ENCODE data around the gene PRKCD.

Gene PRKCD

GRCh38 chr3:53166206-53166605 lies 5.2 kb downstream of the PRKCD start:
- H3K4me1 Mint-ChIP-seq = peaks cover 69% of the 10 kb centered on the region
- no peaks in the 10 kb centered on the region for H3K9me3 Mint-ChIP-seq
- no peaks in the 10 kb centered on the region for H3K27me3 Mint-ChIP-seq (ENCODE audit: low read depth, poor library complexity)
- no peak overlapping the region for H3K4me3 Mint-ChIP-seq
- no peak overlapping the region for H3K27ac Mint-ChIP-seq
- H3K36me3 Mint-ChIP-seq (ENCODE audit: low read depth) = no peaks in the 10 kb centered on the region
- no peak for DNase-seq
- no peak for TF ChIP-seq CTCF (IDR thresholded peaks at IDR 0.05)

- Mint-ChIP-seq H3K9me3 (no peaks in the 10 kb centered on the region), H3K27me3 (ENCODE audit: low read depth, poor library complexity) (no peaks in the 10 kb centered on the region), H3K4me3 (no peak overlapping the region), H3K36me3 (ENCODE audit: low read depth) (no peaks in the 10 kb centered on the region), H3K27ac (no peak overlapping the region), H3K4me1 (peaks cover 75% of the 10 kb centered on the region)
- TF ChIP-seq CTCF (IDR thresholded peaks at IDR 0.05) = no peak
- no peak for DNase-seq
Observed at GRCh38 chr3:53166781-53167291, 5.8 kb downstream of the PRKCD start.

GRCh38 chr3:53167418-53168174 lies 6.6 kb downstream of the PRKCD start:
- no peak for TF ChIP-seq CTCF (IDR thresholded peaks at IDR 0.05)
- H3K36me3 Mint-ChIP-seq (ENCODE audit: low read depth) = no peaks in the 10 kb centered on the region
- H3K4me1 Mint-ChIP-seq = peaks cover 78% of the 10 kb centered on the region
- H3K4me3 Mint-ChIP-seq = peak overlapping the region; percentile 21
- H3K9me3 Mint-ChIP-seq = no peaks in the 10 kb centered on the region
- H3K27me3 Mint-ChIP-seq (ENCODE audit: low read depth, poor library complexity) = no peaks in the 10 kb centered on the region
- peak overlapping the region; percentile 98 for H3K27ac Mint-ChIP-seq
- no peak for DNase-seq

- Mint-ChIP-seq H3K36me3 (ENCODE audit: low read depth) (no peaks in the 10 kb centered on the region), H3K27ac (peak overlapping the region; percentile 100)
- DNase-seq = no peak
Observed at GRCh38 chr3:53168175-53168923, 7.3 kb downstream of the PRKCD start.

GRCh38 chr3:53169045-53169831 lies 8.2 kb downstream of the PRKCD start:
- no peaks in the 10 kb centered on the region for H3K9me3 Mint-ChIP-seq
- no peaks in the 10 kb centered on the region for H3K27me3 Mint-ChIP-seq (ENCODE audit: low read depth, poor library complexity)
- no peak for TF ChIP-seq CTCF (IDR thresholded peaks at IDR 0.05)
- DNase-seq = peak; percentile 53
- peak overlapping the region; percentile 100 for H3K27ac Mint-ChIP-seq
- H3K4me3 Mint-ChIP-seq = peak overlapping the region; percentile 67
- H3K4me1 Mint-ChIP-seq = peaks cover 78% of the 10 kb centered on the region
- H3K36me3 Mint-ChIP-seq (ENCODE audit: low read depth) = peaks cover 6% of the 10 kb centered on the region

More at GRCh38 chr3:53168175-53168923, 7.3 kb downstream of the PRKCD start:
- Mint-ChIP-seq H3K4me1 (peaks cover 76% of the 10 kb centered on the region), H3K27me3 (ENCODE audit: low read depth, poor library complexity) (no peaks in the 10 kb centered on the region), H3K9me3 (no peaks in the 10 kb centered on the region), H3K4me3 (peak overlapping the region; percentile 67)
- no peak for TF ChIP-seq CTCF (IDR thresholded peaks at IDR 0.05)

Measured in nephron progenitor cell (in vitro differentiated cells).